NCI-H510A (cell line): ENCODE results near the gene NXNL2.

Source experiments
- DNase-seq: peaks from one replicate; lab custom pipeline; 2025; lab: John Stamatoyannopoulos, UW

Gene NXNL2

GRCh38 chr9:88534456-88535225 is at the start of gene NXNL2:
Gene NXNL2 (plus strand): TSS chr9:88535178. CDS start chr9:88535435, 257 bp downstream.
- DNase-seq: no peak

GRCh38 chr9:88488166-88488565 is 46.8 kb upstream of the NXNL2 start:
- no peak for DNase-seq

GRCh38 chr9:88494983-88495721 is 39.8 kb upstream of the NXNL2 start:
- DNase-seq: no peak

GRCh38 chr9:88497224-88497623 is 37.8 kb upstream of the NXNL2 start:
- no peak for DNase-seq

GRCh38 chr9:88498880-88499279 is 36.1 kb upstream of the NXNL2 start:
- no peak for DNase-seq

GRCh38 chr9:88501086-88501485 is 33.9 kb upstream of the NXNL2 start:
- no peak for DNase-seq

GRCh38 chr9:88502552-88503034 is 32.4 kb upstream of the NXNL2 start:
- no peak for DNase-seq

GRCh38 chr9:88503081-88503844 is 31.7 kb upstream of the NXNL2 start:
- DNase-seq: no peak

GRCh38 chr9:88503845-88504764 is 30.9 kb upstream of the NXNL2 start:
- DNase-seq: no peak

GRCh38 chr9:88508326-88508725 is 26.7 kb upstream of the NXNL2 start:
- no peak for DNase-seq

GRCh38 chr9:88511906-88512305 is 23.1 kb upstream of the NXNL2 start:
- DNase-seq: no peak

- no peak for DNase-seq
Observed at GRCh38 chr9:88514247-88514646, 20.7 kb upstream of the NXNL2 start.

- no peak for DNase-seq
Observed at GRCh38 chr9:88521308-88521707, 13.7 kb upstream of the NXNL2 start.

GRCh38 chr9:88522360-88522759 is 12.6 kb upstream of the NXNL2 start:
- DNase-seq: no peak

- DNase-seq: no peak
Observed at GRCh38 chr9:88523056-88523455, 11.9 kb upstream of the NXNL2 start.

- DNase-seq: no peak
Observed at GRCh38 chr9:88524911-88525310, 10.1 kb upstream of the NXNL2 start.

GRCh38 chr9:88527618-88528017 is 7.4 kb upstream of the NXNL2 start:
- no peak for DNase-seq

GRCh38 chr9:88528080-88528790 is 6.7 kb upstream of the NXNL2 start:
- no peak for DNase-seq

- DNase-seq: no peak
Observed at GRCh38 chr9:88529496-88529895, 5.5 kb upstream of the NXNL2 start.

GRCh38 chr9:88530051-88530450 is 4.9 kb upstream of the NXNL2 start:
- no peak for DNase-seq
